ENCODE results near the gene STYK1. TPM values are rescaled to one million over a fixed set of nuclear protein-coding genes. Genes with fewer than 3 reads are reported as not detected.

Gene STYK1, protein sequence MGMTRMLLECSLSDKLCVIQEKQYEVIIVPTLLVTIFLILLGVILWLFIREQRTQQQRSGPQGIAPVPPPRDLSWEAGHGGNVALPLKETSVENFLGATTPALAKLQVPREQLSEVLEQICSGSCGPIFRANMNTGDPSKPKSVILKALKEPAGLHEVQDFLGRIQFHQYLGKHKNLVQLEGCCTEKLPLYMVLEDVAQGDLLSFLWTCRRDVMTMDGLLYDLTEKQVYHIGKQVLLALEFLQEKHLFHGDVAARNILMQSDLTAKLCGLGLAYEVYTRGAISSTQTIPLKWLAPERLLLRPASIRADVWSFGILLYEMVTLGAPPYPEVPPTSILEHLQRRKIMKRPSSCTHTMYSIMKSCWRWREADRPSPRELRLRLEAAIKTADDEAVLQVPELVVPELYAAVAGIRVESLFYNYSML
- 0.50 TPM in 1 of 2 replicates, not detected in the other for polyA plus RNA-seq

DNA sequence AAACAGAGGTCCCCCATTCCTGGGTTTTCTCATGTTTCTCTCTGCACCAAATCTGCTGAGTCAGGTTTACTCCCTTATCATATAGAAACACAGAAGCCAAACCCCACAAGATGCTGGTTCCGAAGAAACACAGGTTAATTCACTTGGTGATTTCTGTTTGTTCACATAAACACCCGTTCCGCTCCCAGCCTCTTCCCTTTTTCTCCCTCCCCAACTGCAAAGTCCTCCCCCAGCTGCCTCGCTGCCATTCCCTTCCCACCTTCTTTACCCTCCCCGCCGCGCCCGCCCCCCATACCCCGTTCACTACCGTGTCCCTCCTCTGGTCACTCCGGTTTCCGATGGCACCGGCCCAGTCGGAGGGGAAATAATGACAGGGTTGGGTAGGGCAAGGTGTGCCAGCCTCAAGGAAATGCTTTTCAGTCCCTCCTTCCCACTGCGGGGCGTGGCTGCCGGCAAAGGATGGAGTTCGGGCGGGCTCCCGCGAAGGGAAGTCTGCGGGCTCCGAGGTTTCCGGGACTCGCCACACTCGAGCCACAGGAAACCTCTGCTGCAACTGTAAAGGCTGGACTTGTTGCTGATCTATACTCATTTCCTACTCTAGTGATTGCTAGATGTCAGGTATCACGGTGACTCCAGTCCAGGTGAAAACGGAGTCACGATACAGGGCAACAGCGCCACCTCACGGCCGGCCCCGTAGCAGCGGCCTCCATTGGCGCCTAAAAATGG lies at the start of gene STYK1:
TSS of gene STYK1 (minus strand) at position 394 of the 726 bp plus-strand sequence. CDS start 39,434 bp downstream, outside the sequence.

DNA sequence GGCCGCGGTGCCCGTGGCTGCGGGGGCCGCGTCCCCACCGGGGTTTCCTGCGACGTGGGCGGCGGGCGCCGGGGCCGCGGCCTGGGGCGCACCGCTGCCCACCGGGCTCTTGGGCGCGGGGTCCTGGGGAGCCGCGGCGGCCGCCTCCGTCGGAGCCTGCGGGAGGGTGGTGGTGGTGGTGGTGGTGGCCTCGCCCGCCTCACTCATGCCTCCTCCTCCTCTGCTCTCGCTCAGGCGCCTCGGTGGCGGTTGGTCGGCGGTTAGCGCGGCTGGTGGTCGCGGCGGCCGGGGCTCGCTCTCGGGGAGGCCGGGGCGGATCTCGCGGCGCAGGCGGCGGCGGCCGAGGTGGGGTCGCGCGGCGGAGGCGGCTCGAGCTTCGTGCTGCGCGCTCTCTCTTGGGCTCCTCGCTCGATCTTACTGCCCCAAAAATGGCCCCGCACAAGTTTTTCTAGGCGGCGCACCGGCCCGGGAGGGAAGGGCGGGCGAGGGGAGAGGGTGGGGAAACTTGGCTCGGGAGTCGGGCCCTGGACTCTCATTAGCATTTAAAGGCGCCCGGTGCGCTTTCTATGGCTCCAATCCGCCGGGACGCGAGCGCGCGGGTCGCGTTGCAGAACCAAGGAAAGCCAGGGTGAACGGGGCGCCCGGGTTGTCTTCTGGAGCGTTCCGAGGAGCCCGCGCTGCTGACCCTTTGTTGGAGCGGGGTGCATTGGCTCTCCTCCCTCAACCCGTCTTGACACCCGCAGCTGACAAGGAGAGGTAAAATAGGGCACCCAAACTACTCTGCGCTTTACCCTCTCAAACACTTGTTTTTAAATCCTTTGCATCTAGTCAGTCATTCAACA lies 49.3 kb upstream of the STYK1 start, which contains the start of gene YBX3:
TSS of gene YBX3 (minus strand) at position 419 of the 842 bp plus-strand sequence. CDS start at position 207, 212 bp downstream.

DNA sequence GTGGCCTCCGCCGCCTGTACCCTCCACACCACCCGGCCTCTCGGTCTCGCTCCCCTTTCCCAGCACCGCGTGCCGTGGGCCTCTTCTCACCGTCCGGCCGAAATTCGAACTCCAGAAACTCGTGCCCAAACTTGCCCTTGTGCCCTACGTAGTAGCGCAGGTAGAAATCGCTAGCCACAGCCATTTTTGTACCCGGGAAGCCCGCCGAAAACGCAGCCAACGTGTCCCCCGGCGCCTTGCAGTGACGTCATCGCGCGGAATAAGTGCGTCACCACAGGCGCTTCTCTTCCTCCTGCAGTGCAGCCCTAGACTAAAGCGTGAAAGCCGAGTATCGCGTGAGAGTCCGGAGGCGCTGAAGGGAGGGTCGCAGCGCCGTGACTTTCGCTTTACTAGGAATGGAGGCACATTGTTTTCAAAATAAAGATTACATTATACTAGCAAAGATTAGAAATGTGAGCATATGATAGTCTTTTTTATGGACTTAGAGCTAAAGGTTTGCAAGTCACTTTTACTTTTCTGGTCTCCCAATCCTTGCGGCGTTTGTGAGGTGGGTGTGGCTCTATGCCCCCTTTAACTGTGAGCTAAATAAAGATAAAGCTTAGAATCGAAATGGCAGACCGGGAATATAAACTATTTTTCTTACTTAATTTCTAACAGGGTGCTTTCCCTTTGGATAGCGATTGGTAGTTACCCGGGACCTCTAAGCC lies 60.4 kb downstream of the STYK1 start, which contains the start of gene MAGOHB:
TSS of gene MAGOHB (minus strand) at position 261 of the 707 bp plus-strand sequence. CDS start at position 184, 77 bp downstream.

Other genes starting within 250 kb of the STYK1 start
- 0.48 and 5.5 TPM in 2 replicates for gene KLRC2, start 238.0 kb downstream of the STYK1 start, polyA plus RNA-seq
- 0.35 TPM in 1 of 2 replicates, not detected in the other for gene KLRC1, start 220.7 kb downstream of the STYK1 start, polyA plus RNA-seq
- 0.67 TPM in 1 of 2 replicates, not detected in the other for gene EIF2S3B, start 168.2 kb downstream of the STYK1 start, polyA plus RNA-seq
- gene MAGOHB, start 60.4 kb downstream of the STYK1 start, polyA plus RNA-seq: 54.1 and 67.0 TPM in 2 replicates
- gene YBX3, start 49.3 kb upstream of the STYK1 start, polyA plus RNA-seq: 1.5 and 2.4 TPM in 2 replicates
- gene TAS2R7, start 128.6 kb upstream of the STYK1 start, polyA plus RNA-seq: 0.30 TPM in 1 of 2 replicates, not detected in the other
- not detected in 2 replicates for gene TAS2R8, start 133.2 kb upstream of the STYK1 start, polyA plus RNA-seq
- not detected in 2 replicates for gene TAS2R9, start 136.1 kb upstream of the STYK1 start, polyA plus RNA-seq
- gene TAS2R10, start 152.3 kb upstream of the STYK1 start, polyA plus RNA-seq: 3.4 and 4.6 TPM in 2 replicates
- gene PRR4, start 175.4 kb upstream of the STYK1 start, polyA plus RNA-seq: 17.7 and 22.1 TPM in 2 replicates
- 31.6 and 47.9 TPM in 2 replicates for gene PRH1, start 210.2 kb upstream of the STYK1 start, polyA plus RNA-seq
- gene TAS2R13, start 235.5 kb upstream of the STYK1 start, polyA plus RNA-seq: 0.20 and 0.54 TPM in 2 replicates